ENCODE measurements around the gene ANKS1B. TPM values are rescaled to one million over a fixed set of nuclear protein-coding genes. Genes with fewer than 3 reads are reported as not detected.

ANKS1B gene
- total RNA-seq, 1 donor = 47.0 TPM

DNA sequence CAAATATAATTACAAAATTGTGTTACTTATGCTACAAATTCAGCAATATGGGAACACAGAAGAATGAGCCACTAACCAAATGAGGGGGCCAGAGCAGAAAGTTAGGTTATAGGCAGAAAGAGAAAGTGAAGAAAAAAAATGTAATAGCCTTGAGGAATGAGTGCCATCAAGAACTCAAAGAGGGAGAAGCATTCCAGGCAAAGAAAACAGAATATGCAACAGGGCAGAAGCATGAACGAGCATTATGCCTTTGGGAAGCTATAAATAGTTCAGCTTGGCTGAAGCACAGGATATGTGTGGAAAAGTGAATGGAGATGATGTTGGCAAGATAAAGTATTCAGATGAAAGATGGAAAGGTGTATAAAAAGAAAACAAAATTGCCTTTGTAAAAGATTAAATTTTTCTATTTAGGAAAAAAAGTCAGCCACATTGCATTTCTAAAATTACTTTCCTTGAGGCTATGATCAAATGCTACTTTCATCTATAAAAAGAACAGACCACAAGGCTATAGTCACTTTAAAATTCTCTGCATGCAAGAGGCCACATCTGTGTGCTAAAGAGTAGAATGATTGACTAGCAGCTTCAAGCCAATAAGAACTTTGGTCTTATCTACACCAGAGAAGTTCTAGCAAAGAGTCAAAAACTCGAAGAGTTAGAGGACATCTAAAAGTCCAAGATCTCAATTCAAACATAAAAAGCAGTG is 530.7 kb downstream of the ANKS1B start:
- DNase-seq (ENCODE audit: low read depth) = no peak
- H3K4me3 ChIP-seq (ENCODE audit: low read depth, low read length) = no peak overlapping the region
- TF ChIP-seq, protein P1, sequence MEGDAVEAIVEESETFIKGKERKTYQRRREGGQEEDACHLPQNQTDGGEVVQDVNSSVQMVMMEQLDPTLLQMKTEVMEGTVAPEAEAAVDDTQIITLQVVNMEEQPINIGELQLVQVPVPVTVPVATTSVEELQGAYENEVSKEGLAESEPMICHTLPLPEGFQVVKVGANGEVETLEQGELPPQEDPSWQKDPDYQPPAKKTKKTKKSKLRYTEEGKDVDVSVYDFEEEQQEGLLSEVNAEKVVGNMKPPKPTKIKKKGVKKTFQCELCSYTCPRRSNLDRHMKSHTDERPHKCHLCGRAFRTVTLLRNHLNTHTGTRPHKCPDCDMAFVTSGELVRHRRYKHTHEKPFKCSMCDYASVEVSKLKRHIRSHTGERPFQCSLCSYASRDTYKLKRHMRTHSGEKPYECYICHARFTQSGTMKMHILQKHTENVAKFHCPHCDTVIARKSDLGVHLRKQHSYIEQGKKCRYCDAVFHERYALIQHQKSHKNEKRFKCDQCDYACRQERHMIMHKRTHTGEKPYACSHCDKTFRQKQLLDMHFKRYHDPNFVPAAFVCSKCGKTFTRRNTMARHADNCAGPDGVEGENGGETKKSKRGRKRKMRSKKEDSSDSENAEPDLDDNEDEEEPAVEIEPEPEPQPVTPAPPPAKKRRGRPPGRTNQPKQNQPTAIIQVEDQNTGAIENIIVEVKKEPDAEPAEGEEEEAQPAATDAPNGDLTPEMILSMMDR (IDR thresholded peaks at IDR 0.05; ENCODE audit: insufficient read depth, low read length) = no peak

GRCh38 chr12:99450036-99450630 is 534.6 kb downstream of the ANKS1B start:
- TF ChIP-seq, protein P1 (IDR thresholded peaks at IDR 0.05; ENCODE audit: insufficient read depth, low read length) = no peak
- H3K4me3 ChIP-seq (ENCODE audit: low read depth, low read length) = no peak overlapping the region
- DNase-seq (ENCODE audit: low read depth) = no peak

GRCh38 chr12:99444859-99445316 is 539.8 kb downstream of the ANKS1B start:
- DNase-seq (ENCODE audit: low read depth) = no peak
- TF ChIP-seq, protein P1 (IDR thresholded peaks at IDR 0.05; ENCODE audit: insufficient read depth, low read length) = no peak
- no peak overlapping the region for H3K4me3 ChIP-seq (ENCODE audit: low read depth, low read length)

DNA sequence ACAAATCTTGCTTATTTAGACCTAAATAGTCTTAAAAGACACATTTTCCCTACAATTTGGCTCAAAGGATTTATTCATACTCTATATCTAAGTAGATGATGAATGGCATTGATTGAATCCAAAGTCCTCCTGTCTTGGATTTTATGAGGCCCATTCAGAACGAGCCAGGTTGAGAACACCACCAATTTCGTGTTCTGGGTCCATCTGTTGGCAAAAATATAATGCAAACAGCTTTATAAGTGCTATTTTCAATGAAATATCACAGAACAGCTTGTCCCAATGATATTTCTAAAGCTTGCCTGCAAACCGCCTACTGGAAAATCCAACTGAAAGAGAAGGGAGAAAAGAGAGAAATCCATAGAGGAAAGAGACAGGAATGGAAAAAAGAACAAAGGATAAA is 542.0 kb downstream of the ANKS1B start:
- no peak for DNase-seq (ENCODE audit: low read depth)
- H3K4me3 ChIP-seq (ENCODE audit: low read depth, low read length) = no peak overlapping the region
- TF ChIP-seq, protein P1 (IDR thresholded peaks at IDR 0.05; ENCODE audit: insufficient read depth, low read length) = no peak

- no peak overlapping the region for H3K4me3 ChIP-seq (ENCODE audit: low read depth, low read length)
- TF ChIP-seq, protein P1 (IDR thresholded peaks at IDR 0.05; ENCODE audit: insufficient read depth, low read length) = no peak
- DNase-seq (ENCODE audit: low read depth) = no peak
Measured at GRCh38 chr12:99439399-99439798, 545.3 kb downstream of the ANKS1B start.

GRCh38 chr12:99436584-99436983 is 548.2 kb downstream of the ANKS1B start:
- no peak overlapping the region for H3K4me3 ChIP-seq (ENCODE audit: low read depth, low read length)
- TF ChIP-seq, protein P1 (IDR thresholded peaks at IDR 0.05; ENCODE audit: insufficient read depth, low read length) = no peak
- no peak for DNase-seq (ENCODE audit: low read depth)

Measured in fibroblast of the aortic adventitia (primary cell).